ENCODE measurements around the gene HRAS. TPM values are rescaled to one million over a fixed set of nuclear protein-coding genes. Genes with fewer than 3 reads are reported as not detected.

HRAS gene
- total RNA-seq, 4 donors from 2014 or later, result 41.1 to 68.0 (median 53.8) TPM

- H3K36me3 ChIP-seq, result peaks cover 0 to 3% of the 10 kb centered on the region in 2 donors
- no peaks in the 10 kb centered on the region for H3K9me3 ChIP-seq
- WGBS, 2 donors (ENCODE audit: low coverage in 1 of 2), result 40% methylated on average over 1 of the region's 11 CpGs; no CpG with 5 or more reads in 1 of the 2 donors
- peaks cover 15% of the 10 kb centered on the region for H3K27me3 ChIP-seq
- no peaks in the 10 kb centered on the region for H3K4me1 ChIP-seq
- TF ChIP-seq, protein P1, sequence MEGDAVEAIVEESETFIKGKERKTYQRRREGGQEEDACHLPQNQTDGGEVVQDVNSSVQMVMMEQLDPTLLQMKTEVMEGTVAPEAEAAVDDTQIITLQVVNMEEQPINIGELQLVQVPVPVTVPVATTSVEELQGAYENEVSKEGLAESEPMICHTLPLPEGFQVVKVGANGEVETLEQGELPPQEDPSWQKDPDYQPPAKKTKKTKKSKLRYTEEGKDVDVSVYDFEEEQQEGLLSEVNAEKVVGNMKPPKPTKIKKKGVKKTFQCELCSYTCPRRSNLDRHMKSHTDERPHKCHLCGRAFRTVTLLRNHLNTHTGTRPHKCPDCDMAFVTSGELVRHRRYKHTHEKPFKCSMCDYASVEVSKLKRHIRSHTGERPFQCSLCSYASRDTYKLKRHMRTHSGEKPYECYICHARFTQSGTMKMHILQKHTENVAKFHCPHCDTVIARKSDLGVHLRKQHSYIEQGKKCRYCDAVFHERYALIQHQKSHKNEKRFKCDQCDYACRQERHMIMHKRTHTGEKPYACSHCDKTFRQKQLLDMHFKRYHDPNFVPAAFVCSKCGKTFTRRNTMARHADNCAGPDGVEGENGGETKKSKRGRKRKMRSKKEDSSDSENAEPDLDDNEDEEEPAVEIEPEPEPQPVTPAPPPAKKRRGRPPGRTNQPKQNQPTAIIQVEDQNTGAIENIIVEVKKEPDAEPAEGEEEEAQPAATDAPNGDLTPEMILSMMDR (IDR thresholded peaks at IDR 0.05), result no peak
- TF ChIP-seq POLR2AphosphoS5 (IDR thresholded peaks at IDR 0.05) (no peak), POLR2A (IDR thresholded peaks at IDR 0.05) (no peak), EP300 (IDR thresholded peaks at IDR 0.05) (no peak)
- H3K27ac ChIP-seq, result no peak overlapping the region
- H3K4me3 ChIP-seq, result no peak overlapping the region
- no peak for ATAC-seq
Measured at GRCh38 chr11:545171-545570, 9.8 kb upstream of the HRAS start.

GRCh38 chr11:544817-545166 lies 9.4 kb upstream of the HRAS start:
- WGBS, 2 donors (ENCODE audit: low coverage in 1 of 2), result no CpG with 5 or more reads among the region's 5 CpGs
- H3K27ac ChIP-seq, result no peak overlapping the region
- no peak overlapping the region for H3K4me3 ChIP-seq
- no peaks in the 10 kb centered on the region for H3K9me3 ChIP-seq
- H3K36me3 ChIP-seq, result no peaks in the 10 kb centered on the region
- peaks cover 15% of the 10 kb centered on the region for H3K27me3 ChIP-seq
- ATAC-seq, result no peak
- no peaks in the 10 kb centered on the region for H3K4me1 ChIP-seq
- TF ChIP-seq EP300 (IDR thresholded peaks at IDR 0.05) (no peak), POLR2AphosphoS5 (IDR thresholded peaks at IDR 0.05) (no peak), POLR2A (IDR thresholded peaks at IDR 0.05) (no peak)
- TF ChIP-seq, protein P1 (IDR thresholded peaks at IDR 0.05), result no peak

DNA sequence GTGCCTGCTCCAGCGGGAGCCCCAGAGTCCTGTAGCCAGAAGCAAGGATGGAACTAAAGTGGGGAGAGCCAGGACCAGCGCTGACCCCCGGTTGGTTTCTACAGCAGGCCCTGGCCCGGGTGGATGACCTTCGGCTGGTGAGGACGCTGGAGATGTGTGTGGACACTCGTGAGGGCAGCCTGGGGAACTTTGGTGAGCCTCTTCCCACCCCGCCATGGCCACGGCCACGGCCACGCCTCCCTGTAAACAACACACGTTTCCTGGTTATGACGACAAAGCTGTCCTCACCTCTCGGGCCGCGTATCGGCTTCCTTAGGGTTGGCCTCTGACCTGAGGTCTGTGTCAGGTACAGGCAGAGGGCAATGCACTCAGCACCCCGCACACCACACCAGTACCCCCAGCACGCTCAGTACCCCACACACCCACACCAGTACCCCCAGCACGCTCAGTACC lies 6.1 kb upstream of the HRAS start:
- WGBS, 2 donors (ENCODE audit: low coverage in 1 of 2), result 100% methylated on average over 1 of the region's 20 CpGs; no CpG with 5 or more reads in 1 of the 2 donors
- Histone ChIP-seq H3K4me1 (peaks cover 0 to 17% (median 13%) of the 10 kb centered on the region in 3 donors), H3K4me3 (no peak overlapping the region), H3K27ac (no peak overlapping the region), H3K27me3 (peaks cover 27% of the 10 kb centered on the region), H3K36me3 (no peaks in the 10 kb centered on the region), H3K9me3 (no peaks in the 10 kb centered on the region)
- no peak for TF ChIP-seq POLR2A (IDR thresholded peaks at IDR 0.05)
- no peak for TF ChIP-seq POLR2AphosphoS5 (IDR thresholded peaks at IDR 0.05)
- no peak for TF ChIP-seq EP300 (IDR thresholded peaks at IDR 0.05)
- TF ChIP-seq, protein P1 (IDR thresholded peaks at IDR 0.05), result no peak
- ATAC-seq, result no peak

DNA sequence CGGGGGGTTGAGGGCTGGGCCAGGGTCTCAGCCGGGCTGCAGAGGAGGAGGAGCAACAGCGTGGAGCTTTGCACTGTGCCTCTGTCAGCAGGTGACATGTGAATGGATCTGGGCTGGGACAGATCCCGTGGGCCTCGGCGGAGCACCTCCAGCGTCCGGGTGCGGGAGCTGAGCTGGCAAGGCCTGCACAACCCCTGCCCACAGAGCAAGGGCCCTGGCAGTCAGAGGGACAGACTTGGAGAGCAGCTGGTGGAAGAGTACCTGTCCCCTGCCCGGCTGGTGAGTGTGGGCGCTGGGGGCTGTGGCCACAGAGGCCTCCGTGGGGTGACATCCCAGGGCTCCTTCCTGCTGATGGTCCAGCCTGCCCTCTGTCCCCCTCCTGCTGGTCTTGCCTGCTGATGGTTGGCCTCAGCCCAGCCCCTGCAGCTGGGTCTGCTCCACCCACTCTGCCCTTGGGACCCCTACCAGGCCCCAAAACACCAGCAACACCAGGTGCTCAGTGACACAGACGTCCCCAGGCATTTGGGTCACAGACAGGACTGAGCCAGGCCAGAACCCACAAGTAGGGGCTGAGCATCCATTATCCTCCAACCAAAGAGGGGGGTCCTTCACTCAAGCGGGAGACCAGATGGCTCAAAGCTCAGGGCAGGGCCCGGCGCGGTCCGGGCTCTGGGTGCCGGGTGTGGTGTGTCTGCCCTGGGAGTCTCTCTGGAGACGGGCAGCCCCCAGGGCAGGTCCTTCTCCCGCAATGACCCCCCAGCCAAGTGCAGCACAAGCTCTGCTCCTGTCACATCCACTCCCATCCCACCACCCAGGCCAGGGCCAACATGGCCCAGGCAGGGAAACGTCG lies 5.4 kb upstream of the HRAS start:
- peaks cover 0 to 23% (median 18%) of the 10 kb centered on the region in 3 donors for H3K4me1 ChIP-seq
- no peaks in the 10 kb centered on the region for H3K9me3 ChIP-seq
- H3K27ac ChIP-seq, result no peak overlapping the region
- ATAC-seq, result no peak
- TF ChIP-seq, protein P1 (IDR thresholded peaks at IDR 0.05), result no peak
- no peak for TF ChIP-seq POLR2AphosphoS5 (IDR thresholded peaks at IDR 0.05)
- TF ChIP-seq EP300 (IDR thresholded peaks at IDR 0.05), result no peak
- no peak for TF ChIP-seq POLR2A (IDR thresholded peaks at IDR 0.05)
- no peak overlapping the region for H3K4me3 ChIP-seq
- WGBS, 2 donors (ENCODE audit: low coverage in 1 of 2), result no CpG with 5 or more reads among the region's 23 CpGs
- peaks cover 27% of the 10 kb centered on the region for H3K27me3 ChIP-seq
- H3K36me3 ChIP-seq, result no peaks in the 10 kb centered on the region

Data from gastroesophageal sphincter (tissue), 4 donors.